Liver (tissue), 9 donors: Measurements from ENCODE around the gene AKAIN1. TPM values are rescaled to one million over a fixed set of nuclear protein-coding genes. Genes with fewer than 3 reads are reported as not detected.
A peak's percentile ranks its signal among the peaks of the same experiment; 100 is the strongest.

Experiments used
- DNase-seq: peaks from one replicate; pipeline ENCODE4 v3.0.0-alpha.2; 2017; ENCODE audit warnings: low spot score
- H3K27ac ChIP-seq, 2 donors: one replicate each; pipeline ENCODE4 v1.7.0; 2013; ENCODE audit warnings: inconsistent platforms in 2 of 2, low read length in 2 of 2, control low read depth in 1 of 2, low read depth in 1 of 2, mild to moderate bottlenecking in 1 of 2
- H3K27me3 ChIP-seq, 4 donors: one replicate each; pipeline versions ENCODE4 v1.6.1 to v1.7.0; 2013; ENCODE audit warnings: low read length in 3 of 4, inconsistent platforms in 1 of 4, mild to moderate bottlenecking in 1 of 4, moderate library complexity in 1 of 4; ENCODE audit not compliant: control insufficient read depth in 4 of 4, insufficient read depth in 4 of 4
- H3K36me3 ChIP-seq, 4 donors: one replicate each; pipeline versions ENCODE4 v1.6.1 to v1.7.0; 2013; ENCODE audit warnings: low read length in 3 of 4, mild to moderate bottlenecking in 3 of 4, low read depth in 1 of 4, moderate library complexity in 1 of 4; ENCODE audit not compliant: control insufficient read depth in 4 of 4, insufficient read depth in 3 of 4
- H3K4me1 ChIP-seq, 4 donors: one replicate each; pipeline versions ENCODE4 v1.6.1 to v1.7.0; 2013; ENCODE audit warnings: low read length in 3 of 4, mild to moderate bottlenecking in 3 of 4, moderate library complexity in 1 of 4; ENCODE audit not compliant: control insufficient read depth in 4 of 4, insufficient read depth in 4 of 4
- H3K4me3 ChIP-seq, 3 donors: one replicate each; pipeline versions ENCODE4 v1.6.1 to v1.7.0; 2013; ENCODE audit warnings: low read length in 3 of 3, control low read depth in 1 of 3, low read depth in 1 of 3, mild to moderate bottlenecking in 1 of 3
- H3K9ac ChIP-seq, 2 donors: one replicate each; pipeline ENCODE4 v1.7.0; 2013; ENCODE audit warnings: low read length in 2 of 2, mild to moderate bottlenecking in 2 of 2, moderate library complexity in 2 of 2, control low read depth in 1 of 2, low read depth in 1 of 2
- H3K9me3 ChIP-seq, 4 donors: one replicate each; pipeline versions ENCODE4 v1.6.1 to v1.7.0; 2013; ENCODE audit warnings: low read length in 3 of 4; ENCODE audit not compliant: control insufficient read depth in 4 of 4
- ATF3 ChIP-seq: IDR thresholded peaks from 2 replicates; pipeline ENCODE4 v1.6.1; 2016; ENCODE audit warnings: antibody characterized with exemption
- CTCF ChIP-seq: fragments of 150-350 bp; IDR thresholded peaks from 2 replicates; pipeline ENCODE4 v1.5.1; 2017; ENCODE audit warnings: improper control_type of control experiment, low read depth, low read length; ENCODE audit not compliant: missing input control
- EGR1 ChIP-seq, 2 donors: IDR thresholded peaks; 2 replicates each; pipeline ENCODE4 v1.6.1; 2016 to 2018; ENCODE audit warnings: antibody characterized with exemption in 2 of 2, low read depth in 2 of 2
- GABPA ChIP-seq, 2 donors: IDR thresholded peaks in 1 of 2; conservative IDR thresholded peaks in 1 of 2; 2 replicates each; pipeline ENCODE4 v1.6.1; 2016; ENCODE audit warnings: antibody characterized with exemption in 2 of 2, mild to moderate bottlenecking in 1 of 2, moderate library complexity in 1 of 2
- JUND ChIP-seq, 2 donors: IDR thresholded peaks; 2 replicates each; pipeline ENCODE4 v1.6.1; 2016; ENCODE audit warnings: antibody characterized with exemption in 2 of 2
- MAX ChIP-seq: IDR thresholded peaks from 2 replicates; pipeline ENCODE4 v1.6.1; 2016; ENCODE audit warnings: antibody characterized with exemption
- RAD21 ChIP-seq, 2 donors: IDR thresholded peaks; 2 replicates each; pipeline ENCODE4 v1.6.1; 2016; ENCODE audit warnings: antibody characterized with exemption in 2 of 2, mild to moderate bottlenecking in 2 of 2
- REST ChIP-seq: IDR thresholded peaks from 2 replicates; pipeline ENCODE4 v1.6.1; 2016; ENCODE audit warnings: antibody characterized with exemption, mild to moderate bottlenecking
- SP1 ChIP-seq: IDR thresholded peaks from 2 replicates; pipeline ENCODE4 v1.6.1; 2018; ENCODE audit warnings: antibody characterized with exemption, mild to moderate bottlenecking
- TAF1 ChIP-seq: conservative IDR thresholded peaks from 2 replicates; pipeline ENCODE4 v1.6.1; 2016; ENCODE audit warnings: antibody characterized with exemption, mild to moderate bottlenecking
- YY1 ChIP-seq: IDR thresholded peaks from 2 replicates; pipeline ENCODE4 v1.6.1; 2016; ENCODE audit warnings: antibody characterized with exemption, mild to moderate bottlenecking
- ZBTB33 ChIP-seq: IDR thresholded peaks from 2 replicates; pipeline ENCODE4 v1.6.1; 2016; ENCODE audit warnings: antibody characterized with exemption
- WGBS: extraction: QIAGEN DNeasy Blood & Tissue Kit; methylation state at CpG from one replicate; pipeline ENCODE4 v1.1.7; 2013; 5-methylcytosine and 5-hydroxymethylcytosine counted together
- polyA plus RNA-seq, 2 donors: library from polyadenylated mRNA; stranded (reverse) in 1 of 2; unstranded in 1 of 2; fragments of 200-250 nt in 1 of 2; fragments of >200 nt in 1 of 2; fragmentation: Nextera tagmentation in 1 of 2; extraction: Ambion mirVana in 1 of 2; gene quantifications; one replicate each; pipeline versions ENCODE4 v1.2.1 to v1.2.3, GENCODE V29; 2013 to 2015
- total RNA-seq, 2 donors: library from RNA; depleted of rRNA; stranded (reverse); fragments of >200 nt; gene quantifications; one replicate each; pipeline ENCODE4 v1.2.3, GENCODE V29; 2014
- donor health status: healthy.
- donor health status: healthy.
- donor health status: healthy.
- donor health status: healthy.
- donor health status: healthy.

The AKAIN1 gene
- total RNA-seq (under 1 TPM in 1 of 2 donors, not detected in 1; 0.75 TPM), polyA plus RNA-seq (under 1 TPM in 1 of 2 donors, not detected in 1; 0.31 TPM)

- Histone ChIP-seq H3K27me3 (peaks cover 0 to 7% (median 5%) of the 10 kb centered on the region in 4 donors), H3K9me3 (peaks cover 0 to 7% (median 0%) of the 10 kb centered on the region in 4 donors), H3K36me3 (no peaks in the 10 kb centered on the region), H3K4me3 (no peak within 1 kb of the TSS), H3K9ac (no peak within 1 kb of the TSS), H3K27ac (no peak within 1 kb of the TSS), H3K4me1 (no peaks in the 10 kb centered on the region)
- TF ChIP-seq MAX (no peak), CTCF (no peak), REST (peak; percentile 98), TAF1 (no peak), ATF3 (no peak), EGR1 (IDR thresholded peaks at IDR 0.05; ENCODE audit: low read depth in 2 of 2) (no peak), JUND (IDR thresholded peaks at IDR 0.05) (no peak), ZBTB33 (no peak)
- 9% methylated on average over 37 of the region's 37 CpGs for WGBS
- peak; percentile 46 for DNase-seq
Observed at GRCh38 chr18:5197032-5197434, at the start of gene AKAIN1. TSS of gene AKAIN1 (minus strand) at chr18:5197257. CDS start at chr18:5197053, 204 bp downstream.

- no peaks in the 10 kb centered on the region for H3K9me3 ChIP-seq
- TF ChIP-seq EGR1 (IDR thresholded peaks at IDR 0.05; ENCODE audit: low read depth in 2 of 2): no peak
- no peak for TF ChIP-seq REST
- TF ChIP-seq YY1: no peak
- no peak for TF ChIP-seq RAD21 (IDR thresholded peaks at IDR 0.05)
- no peak for TF ChIP-seq ZBTB33
- no peak for TF ChIP-seq SP1
- TF ChIP-seq GABPA (IDR thresholded peaks at IDR 0.05 in 1 of 2, conservative IDR thresholded peaks at IDR 0.05 in 1 of 2): no peak
- no peak for TF ChIP-seq ATF3
- peaks cover 3 to 15% (median 9%) of the 10 kb centered on the region in 4 donors for H3K36me3 ChIP-seq
- H3K9ac ChIP-seq: no peak overlapping the region
- no peak overlapping the region for H3K4me3 ChIP-seq
- no peak overlapping the region for H3K27ac ChIP-seq
- DNase-seq: no peak
- H3K4me1 ChIP-seq: peaks cover 0 to 10% (median under 1%) of the 10 kb centered on the region in 4 donors
- H3K27me3 ChIP-seq: no peaks in the 10 kb centered on the region
Observed at GRCh38 chr18:5244941-5245340, 47.9 kb upstream of the AKAIN1 start.
